ENCODE measurements around the gene MAP2.

DNA sequence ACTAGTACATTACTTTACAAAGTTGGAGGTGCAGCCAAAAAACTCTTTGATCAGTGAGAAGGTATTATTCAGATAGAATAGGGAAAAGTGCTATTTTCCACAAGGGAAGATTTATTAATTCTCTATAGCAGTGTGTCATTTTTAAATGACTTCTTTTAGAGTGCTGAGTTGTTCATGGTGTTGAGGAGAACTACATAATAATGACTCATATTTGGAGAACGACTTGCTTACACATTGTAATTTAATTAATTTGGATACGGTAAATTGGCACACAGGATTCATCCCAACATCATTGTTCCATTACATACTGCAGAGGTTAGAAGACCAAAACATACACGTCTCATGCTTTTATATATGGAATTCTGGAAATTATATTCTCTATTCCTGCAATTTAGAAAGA is 22.1 kb upstream of the MAP2 start:
- no peak for TF ChIP-seq TAF1 (conservative IDR thresholded peaks at IDR 0.05)
- TF ChIP-seq, protein P1, sequence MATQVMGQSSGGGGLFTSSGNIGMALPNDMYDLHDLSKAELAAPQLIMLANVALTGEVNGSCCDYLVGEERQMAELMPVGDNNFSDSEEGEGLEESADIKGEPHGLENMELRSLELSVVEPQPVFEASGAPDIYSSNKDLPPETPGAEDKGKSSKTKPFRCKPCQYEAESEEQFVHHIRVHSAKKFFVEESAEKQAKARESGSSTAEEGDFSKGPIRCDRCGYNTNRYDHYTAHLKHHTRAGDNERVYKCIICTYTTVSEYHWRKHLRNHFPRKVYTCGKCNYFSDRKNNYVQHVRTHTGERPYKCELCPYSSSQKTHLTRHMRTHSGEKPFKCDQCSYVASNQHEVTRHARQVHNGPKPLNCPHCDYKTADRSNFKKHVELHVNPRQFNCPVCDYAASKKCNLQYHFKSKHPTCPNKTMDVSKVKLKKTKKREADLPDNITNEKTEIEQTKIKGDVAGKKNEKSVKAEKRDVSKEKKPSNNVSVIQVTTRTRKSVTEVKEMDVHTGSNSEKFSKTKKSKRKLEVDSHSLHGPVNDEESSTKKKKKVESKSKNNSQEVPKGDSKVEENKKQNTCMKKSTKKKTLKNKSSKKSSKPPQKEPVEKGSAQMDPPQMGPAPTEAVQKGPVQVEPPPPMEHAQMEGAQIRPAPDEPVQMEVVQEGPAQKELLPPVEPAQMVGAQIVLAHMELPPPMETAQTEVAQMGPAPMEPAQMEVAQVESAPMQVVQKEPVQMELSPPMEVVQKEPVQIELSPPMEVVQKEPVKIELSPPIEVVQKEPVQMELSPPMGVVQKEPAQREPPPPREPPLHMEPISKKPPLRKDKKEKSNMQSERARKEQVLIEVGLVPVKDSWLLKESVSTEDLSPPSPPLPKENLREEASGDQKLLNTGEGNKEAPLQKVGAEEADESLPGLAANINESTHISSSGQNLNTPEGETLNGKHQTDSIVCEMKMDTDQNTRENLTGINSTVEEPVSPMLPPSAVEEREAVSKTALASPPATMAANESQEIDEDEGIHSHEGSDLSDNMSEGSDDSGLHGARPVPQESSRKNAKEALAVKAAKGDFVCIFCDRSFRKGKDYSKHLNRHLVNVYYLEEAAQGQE (IDR thresholded peaks at IDR 0.05) = no peak
- TF ChIP-seq, protein P2, sequence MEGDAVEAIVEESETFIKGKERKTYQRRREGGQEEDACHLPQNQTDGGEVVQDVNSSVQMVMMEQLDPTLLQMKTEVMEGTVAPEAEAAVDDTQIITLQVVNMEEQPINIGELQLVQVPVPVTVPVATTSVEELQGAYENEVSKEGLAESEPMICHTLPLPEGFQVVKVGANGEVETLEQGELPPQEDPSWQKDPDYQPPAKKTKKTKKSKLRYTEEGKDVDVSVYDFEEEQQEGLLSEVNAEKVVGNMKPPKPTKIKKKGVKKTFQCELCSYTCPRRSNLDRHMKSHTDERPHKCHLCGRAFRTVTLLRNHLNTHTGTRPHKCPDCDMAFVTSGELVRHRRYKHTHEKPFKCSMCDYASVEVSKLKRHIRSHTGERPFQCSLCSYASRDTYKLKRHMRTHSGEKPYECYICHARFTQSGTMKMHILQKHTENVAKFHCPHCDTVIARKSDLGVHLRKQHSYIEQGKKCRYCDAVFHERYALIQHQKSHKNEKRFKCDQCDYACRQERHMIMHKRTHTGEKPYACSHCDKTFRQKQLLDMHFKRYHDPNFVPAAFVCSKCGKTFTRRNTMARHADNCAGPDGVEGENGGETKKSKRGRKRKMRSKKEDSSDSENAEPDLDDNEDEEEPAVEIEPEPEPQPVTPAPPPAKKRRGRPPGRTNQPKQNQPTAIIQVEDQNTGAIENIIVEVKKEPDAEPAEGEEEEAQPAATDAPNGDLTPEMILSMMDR (IDR thresholded peaks at IDR 0.05; ENCODE audit: low read depth, low read length, missing input control) = no peak
- no peak for TF ChIP-seq FOXA1 (IDR thresholded peaks at IDR 0.05)

Data from liver (tissue), 3 donors.